Astrocyte of the spinal cord (primary cell): Measurements from ENCODE around the gene CYP2S1.

Source experiments
- DNase-seq: peaks from one replicate; pipeline ENCODE4 v3.0.0; 2011; ENCODE audit warnings: low read depth, low spot score
- H3K4me3 ChIP-seq: 2 replicates; pipeline ENCODE4 v1.5.1; 2011; ENCODE audit warnings: low read depth, mild to moderate bottlenecking, low read length, moderate library complexity
- CTCF ChIP-seq: IDR thresholded peaks from 2 replicates; pipeline ENCODE4 v1.5.1; 2012; ENCODE audit warnings: low read depth, mild to moderate bottlenecking, low read length, inconsistent platforms
- in situ Hi-C: cut with HindIII; loops from 2 replicates; pipeline ENCODE4 v1.10.0; 2017; ENCODE audit warnings: low sequenced_read_pairs

The CYP2S1 gene

GRCh38 chr19:41255171-41255570, 62.2 kb downstream of the CYP2S1 start:
- no peak for TF ChIP-seq CTCF
- no peak overlapping the region for H3K4me3 ChIP-seq
- in situ Hi-C loops = no loop called here
- no peak for DNase-seq
